HCT116 (cell line): ENCODE measurements around the gene FLYWCH1. TPM values are rescaled to one million over a fixed set of nuclear protein-coding genes. Genes with fewer than 3 reads are reported as not detected.

Experiments used
- ATAC-seq: fragments of 200-7000 bp; cut with Tn5 transposase; 2 replicates; pipeline ENCODE4 v1.9.1; 2020; ENCODE audit warnings: mild to moderate bottlenecking, moderate library complexity
- BruUV-seq: library from RNA; stranded (reverse); fragments of 400-500 nt; replicated peaks from 2 replicates; lab custom pipeline; 2021; lab: Mats Ljungman, UMichigan
- CTCF ChIA-PET: fragments of 300-600 bp; sonication (Branson Sonifier 250); formaldehyde crosslinking; loops from one replicate; lab custom pipeline; 2021; ENCODE audit warnings: antibody characterized with exemption; lab: Charles Lee
- POLR2A ChIA-PET: fragments of 300-600, 350-600 bp; sonication (Branson Sonifier 250); formaldehyde crosslinking; loops from one replicate; lab custom pipeline; 2021; ENCODE audit warnings: antibody characterized with exemption; lab: Charles Lee
- RAD21 ChIA-PET, 2 experiments: fragments of 300-600 bp; sonication (Branson Sonifier 250); formaldehyde crosslinking; loops; one replicate each; lab custom pipeline; 2023; ENCODE audit warnings: low total read pairs in 2 of 2; ENCODE audit not compliant: uncharacterized antibody in 2 of 2, unreplicated experiment in 2 of 2, low non-redundant PET in 1 of 2; lab: Charles Lee
- DNase-seq: peaks from one replicate; pipeline ENCODE4 v3.0.0-alpha.2; 2010; ENCODE audit warnings: low read depth, low spot score
- H2AFZ ChIP-seq: fragments of 200-600 bp; shearing (Covaris generic), sonication (generic); 2 replicates; pipeline ENCODE4 v1.6.1; 2017; ENCODE audit warnings: low read depth, mixed run types, mixed read lengths, antibody characterized with exemption, low read length; ENCODE audit not compliant: poor library complexity, severe bottlenecking
- H3K27ac ChIP-seq: 2 replicates; pipeline ENCODE4 v1.5.1; 2012; ENCODE audit warnings: low read depth, low read length
- H3K27me3 ChIP-seq: fragments of 200-600 bp; sonication (generic); 2 replicates; pipeline ENCODE4 v1.6.1; 2016; ENCODE audit warnings: mixed run types, low read length, mixed read lengths; ENCODE audit not compliant: insufficient read depth
- H3K36me3 ChIP-seq, 2 experiments: fragments of 200-500 bp in 1 of 2; fragments of 200-600 bp in 1 of 2; sonication (Bioruptor generic) in 1 of 2; sonication (generic) in 1 of 2; 2 replicates each; pipeline versions ENCODE4 v1.5.1 to v1.6.1; 2014 to 2016; ENCODE audit warnings: low read length in 2 of 2, inconsistent platforms in 1 of 2, mixed read lengths in 1 of 2, mixed run types in 1 of 2; ENCODE audit not compliant: insufficient read depth in 2 of 2, control insufficient read depth in 1 of 2
- H3K4me1 ChIP-seq, 2 experiments: fragments of 200-600 bp in 1 of 2; sonication (generic) in 1 of 2; 2 replicates each; pipeline versions ENCODE4 v1.5.1 to v1.6.1; 2012 to 2017; ENCODE audit warnings: low read length in 2 of 2, inconsistent platforms in 1 of 2, mild to moderate bottlenecking in 1 of 2, mixed read lengths in 1 of 2, mixed run types in 1 of 2, moderate library complexity in 1 of 2; ENCODE audit not compliant: insufficient read depth in 2 of 2, control insufficient read depth in 1 of 2
- H3K4me2 ChIP-seq: fragments of 200-600 bp; sonication (generic); 2 replicates; pipeline ENCODE4 v1.6.1; 2017; ENCODE audit warnings: mixed run types, low read length, mixed read lengths
- H3K4me3 ChIP-seq, 2 experiments: fragments of 200-600 bp in 1 of 2; sonication (generic) in 1 of 2; replicated peaks in 1 of 2; 2 replicates each; pipeline ENCODE4 v1.5.1; 2011 to 2016; ENCODE audit warnings: low read length in 2 of 2, control low read depth in 1 of 2, low read depth in 1 of 2, mild to moderate bottlenecking in 1 of 2, mixed read lengths in 1 of 2, mixed run types in 1 of 2
- H3K79me2 ChIP-seq: fragments of 200-600 bp; sonication (generic); 2 replicates; pipeline ENCODE4 v1.6.1; 2017; ENCODE audit warnings: mild to moderate bottlenecking, mixed run types, low read length, moderate library complexity, mixed read lengths; ENCODE audit not compliant: insufficient read depth
- H3K9ac ChIP-seq: fragments of 200-600 bp; sonication (generic); 2 replicates; pipeline ENCODE4 v1.6.1; 2016; ENCODE audit warnings: low read length, mixed read lengths
- H3K9me2 ChIP-seq: fragments of 200-600 bp; sonication (generic), shearing (Covaris generic); 2 replicates; pipeline ENCODE4 v1.6.1; 2017; ENCODE audit warnings: mixed run types, mild to moderate bottlenecking, moderate library complexity; ENCODE audit not compliant: insufficient read depth
- H3K9me3 ChIP-seq, 2 experiments: fragments of 200-500 bp in 1 of 2; fragments of 200-600 bp in 1 of 2; sonication (Bioruptor generic) in 1 of 2; sonication (generic) in 1 of 2; 2 replicates each; pipeline ENCODE4 v1.6.1; 2014 to 2017; ENCODE audit warnings: low read length in 2 of 2, mixed read lengths in 2 of 2, inconsistent platforms in 1 of 2, low read depth in 1 of 2, mild to moderate bottlenecking in 1 of 2, mixed run types in 1 of 2, moderate library complexity in 1 of 2; ENCODE audit not compliant: control insufficient read depth in 1 of 2, insufficient read depth in 1 of 2
- H4K20me1 ChIP-seq: fragments of 200-600 bp; sonication (generic), shearing (Covaris generic); 2 replicates; pipeline ENCODE4 v1.6.1; 2017; ENCODE audit warnings: mixed run types, mild to moderate bottlenecking, moderate library complexity; ENCODE audit not compliant: insufficient read depth
- CBX3 ChIP-seq: IDR thresholded peaks from 2 replicates; pipeline ENCODE4 v1.6.1; 2012; ENCODE audit warnings: low read depth
- CTCF ChIP-seq, 3 experiments: fragments of 200-600 bp in 1 of 3; sonication (generic) in 1 of 3; IDR thresholded peaks in 2 of 3; conservative IDR thresholded peaks in 1 of 3; 2 replicates each; pipeline ENCODE4 v1.5.1; 2012 to 2017; ENCODE audit warnings: low read depth in 2 of 3, low read length in 2 of 3, antibody characterized with exemption in 1 of 3, borderline replicate concordance in 1 of 3, control low read depth in 1 of 3, mild to moderate bottlenecking in 1 of 3, mixed read lengths in 1 of 3, mixed run types in 1 of 3, moderate library complexity in 1 of 3; ENCODE audit not compliant: insufficient read depth in 1 of 3
- FOSL1 ChIP-seq: IDR thresholded peaks from 2 replicates; pipeline ENCODE4 v1.6.1; 2012; ENCODE audit warnings: low read depth
- MAX ChIP-seq: IDR thresholded peaks from 2 replicates; pipeline ENCODE4 v1.6.1; 2012
- POLR2A ChIP-seq: IDR thresholded peaks from 2 replicates; pipeline ENCODE4 v1.7.0; 2011; ENCODE audit warnings: borderline replicate concordance; ENCODE audit not compliant: insufficient read depth, insufficient read length; ENCODE audit errors: extremely low read depth
- POLR2AphosphoS5 ChIP-seq: IDR thresholded peaks from 2 replicates; pipeline ENCODE4 v1.6.1; 2011; ENCODE audit warnings: mild to moderate bottlenecking, low read depth, low read length, moderate library complexity
- RAD21 ChIP-seq: IDR thresholded peaks from 2 replicates; pipeline ENCODE4 v1.6.1; 2012; ENCODE audit warnings: low read depth, mild to moderate bottlenecking
- SRF ChIP-seq: IDR thresholded peaks from 2 replicates; pipeline ENCODE4 v1.6.1; 2012; ENCODE audit warnings: low read depth
- TCF7L2 ChIP-seq: IDR thresholded peaks from 2 replicates; pipeline ENCODE4 v1.7.0; 2011; ENCODE audit warnings: borderline replicate concordance, inconsistent platforms; ENCODE audit not compliant: insufficient read depth, insufficient read length; ENCODE audit errors: extremely low read depth
- YY1 ChIP-seq: IDR thresholded peaks from 2 replicates; pipeline ENCODE4 v1.6.1; 2011; ENCODE audit warnings: low read length, low read depth, moderate library complexity, mild to moderate bottlenecking; ENCODE audit not compliant: insufficient replicate concordance; ENCODE audit errors: extremely low read depth
- ZFX ChIP-seq: fragments of 450-650 bp; IDR thresholded peaks from 2 replicates; pipeline ENCODE4 v1.6.1; 2017
- ZNF274 ChIP-seq: fragments of 200-500 bp; sonication (Bioruptor generic); IDR thresholded peaks from 2 replicates; pipeline ENCODE4 v1.6.1; 2014; ENCODE audit warnings: mild to moderate bottlenecking, low read depth, low read length, inconsistent platforms
- intact Hi-C: fragments of 100-400 bp; cut with micrococcal nuclease; formaldehyde crosslinking; loops from 2 replicates; pipeline ENCODE4 v1.10.0; 2022
- total RNA-seq: library from RNA; stranded (reverse); gene quantifications from one replicate; pipeline ENCODE4 v1.2.1, GENCODE V29; 2021; ENCODE audit not compliant: unreplicated experiment
- TF ChIP-seq, protein P1 (sequence below): IDR thresholded peaks from 2 replicates; pipeline ENCODE4 v1.6.1; 2011; ENCODE audit warnings: mild to moderate bottlenecking, low read length, moderate library complexity; ENCODE audit not compliant: insufficient replicate concordance; ENCODE audit errors: extremely low read depth

The FLYWCH1 gene
- total RNA-seq, 1 experiment from 2014 or later = 66.6 TPM

GRCh38 chr16:2926650-2926999, 14.9 kb downstream of the FLYWCH1 start:
- Histone ChIP-seq H4K20me1 (no peaks in the 10 kb centered on the region), H3K9me2 (no peaks in the 10 kb centered on the region), H3K4me1 (peaks cover 0 to 11% of the 10 kb centered on the region in 2 experiments; a peak in 3 of 4 replicates), H3K79me2 (peaks cover 17% of the 10 kb centered on the region; the same call in 1 of the 2 replicates), H3K27ac (no peak overlapping the region), H3K4me3 (no peak overlapping the region), H3K9ac (no peak overlapping the region), H3K9me3 (no peaks in the 10 kb centered on the region), H2AFZ (no peak overlapping the region), H3K36me3 (peaks cover 0 to 2% of the 10 kb centered on the region in 2 experiments; a peak in 1 of 4 replicates), H3K27me3 (no peaks in the 10 kb centered on the region), H3K4me2 (peak overlapping the region; percentile 39)
- DNase-seq (no peak), ATAC-seq (no peak)
- CTCF ChIA-PET = interaction anchor here (0.9 to 1.5 kb wide), 12 partner anchors 11 to 134 kb away, joined by 3 to 16 read pairs (median 7); partner anchors contain the start of genes FLYWCH1, FLYWCH2 and KREMEN2
- no peak for TF ChIP-seq RAD21
- TF ChIP-seq CBX3 = no peak
- BruUV-seq = no TSS peak
- RAD21 ChIA-PET = interaction anchor here in 1 of 2 experiments (1.2 kb wide), 1 partner anchor 88 kb away, joined by 5 read pairs; no protein-coding TSS in a partner anchor
- intact Hi-C loops = no loop called here
- POLR2A ChIA-PET = interaction anchor here (1.0 to 1.2 kb wide), 2 partner anchors 21 to 43 kb away, joined by 3 to 5 read pairs; partner anchors contain the start of gene FLYWCH2

- Histone ChIP-seq H3K4me1 (peaks cover 0 to 11% of the 10 kb centered on the region in 2 experiments; a peak in 3 of 4 replicates), H2AFZ (no peak overlapping the region), H3K9ac (no peak overlapping the region), H3K9me2 (no peaks in the 10 kb centered on the region), H3K27me3 (no peaks in the 10 kb centered on the region), H3K4me2 (peak overlapping the region; percentile 39), H3K79me2 (peaks cover 17% of the 10 kb centered on the region; the same call in 1 of the 2 replicates), H3K36me3 (no peaks in the 10 kb centered on the region; a peak in 1 of 4 replicates), H3K9me3 (no peaks in the 10 kb centered on the region), H4K20me1 (no peaks in the 10 kb centered on the region), H3K4me3 (no peak overlapping the region), H3K27ac (no peak overlapping the region)
- DNase-seq (peak; percentile 85), ATAC-seq (peak; percentile 96)
- ChIA-PET POLR2A (interaction anchor here (1.0 to 1.2 kb wide), 3 partner anchors 16 to 44 kb away, joined by 3 to 5 read pairs (median 3); partner anchors contain the start of genes FLYWCH1 and FLYWCH2), CTCF (interaction anchor here (0.6 to 1.5 kb wide), 19 partner anchors 11 to 135 kb away, joined by 3 to 16 read pairs (median 5); partner anchors contain the start of genes FLYWCH1, FLYWCH2 and KREMEN2), RAD21 (interaction anchor here in 1 of 2 experiments (0.7 to 1.2 kb wide), 2 partner anchors 88 to 115 kb away, joined by 4 to 5 read pairs; no protein-coding TSS in a partner anchor)
- BruUV-seq = no TSS peak
- TF ChIP-seq SRF (no peak), TCF7L2 (peak; percentile 49), CBX3 (peak; percentile 75), POLR2AphosphoS5 (peak; percentile 62), ZNF274 (no peak), RAD21 (peak; percentile 87), YY1 (peak; percentile 56), ZFX (no peak), MAX (peak; percentile 84), CTCF (IDR thresholded peaks at IDR 0.05 in 2 of 3, conservative IDR thresholded peaks at IDR 0.05 in 1 of 3; ENCODE audit: borderline replicate concordance in 1 of 3, insufficient read depth in 1 of 3, low read depth in 2 of 3, low read length in 2 of 3) (peak; percentile 93 to 98 (median 97)), FOSL1 (no peak), POLR2A (no peak)
- TF ChIP-seq, protein P1, sequence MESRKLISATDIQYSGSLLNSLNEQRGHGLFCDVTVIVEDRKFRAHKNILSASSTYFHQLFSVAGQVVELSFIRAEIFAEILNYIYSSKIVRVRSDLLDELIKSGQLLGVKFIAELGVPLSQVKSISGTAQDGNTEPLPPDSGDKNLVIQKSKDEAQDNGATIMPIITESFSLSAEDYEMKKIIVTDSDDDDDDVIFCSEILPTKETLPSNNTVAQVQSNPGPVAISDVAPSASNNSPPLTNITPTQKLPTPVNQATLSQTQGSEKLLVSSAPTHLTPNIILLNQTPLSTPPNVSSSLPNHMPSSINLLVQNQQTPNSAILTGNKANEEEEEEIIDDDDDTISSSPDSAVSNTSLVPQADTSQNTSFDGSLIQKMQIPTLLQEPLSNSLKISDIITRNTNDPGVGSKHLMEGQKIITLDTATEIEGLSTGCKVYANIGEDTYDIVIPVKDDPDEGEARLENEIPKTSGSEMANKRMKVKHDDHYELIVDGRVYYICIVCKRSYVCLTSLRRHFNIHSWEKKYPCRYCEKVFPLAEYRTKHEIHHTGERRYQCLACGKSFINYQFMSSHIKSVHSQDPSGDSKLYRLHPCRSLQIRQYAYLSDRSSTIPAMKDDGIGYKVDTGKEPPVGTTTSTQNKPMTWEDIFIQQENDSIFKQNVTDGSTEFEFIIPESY = no peak
- intact Hi-C loops = no loop called here
Observed at GRCh38 chr16:2927010-2927646, 15.4 kb downstream of the FLYWCH1 start.
